GM21529 (cell line): ENCODE measurements around the gene ENOSF1.
"Not testable (repeated sequence)": the region's sequence is repeated elsewhere in the genome, so short reads cannot be mapped to it uniquely, and the experiment has no call there.

Experiments
- ATAC-seq: cut with Tn5 transposase; IDR thresholded peaks from one replicate; pipeline ENCODE4 v1.9.1; 2021; ENCODE audit not compliant: unreplicated experiment

The ENOSF1 gene

GRCh38 chr18:712401-713134 lies at the start of gene ENOSF1:
Gene ENOSF1, minus strand, starts transcription at chr18:712630. Its CDS starts 43 bp downstream, at chr18:712587.
- peak; percentile 82 for ATAC-seq

GRCh38 chr18:759864-760263 lies 47.4 kb upstream of the ENOSF1 start:
- ATAC-seq: not testable (repeated sequence)

- ATAC-seq: no peak
Measured at GRCh38 chr18:755506-755905, 43.1 kb upstream of the ENOSF1 start.

- ATAC-seq: no peak
Measured at GRCh38 chr18:754656-755055, 42.2 kb upstream of the ENOSF1 start.

- no peak for ATAC-seq
Measured at GRCh38 chr18:750456-750855, 38.0 kb upstream of the ENOSF1 start.

GRCh38 chr18:744832-745597 lies 32.6 kb upstream of the ENOSF1 start:
- ATAC-seq: no peak

- peak; percentile 92 for ATAC-seq
Measured at GRCh38 chr18:741931-742512, 29.6 kb upstream of the ENOSF1 start.

GRCh38 chr18:732371-732770 lies 19.9 kb upstream of the ENOSF1 start:
- ATAC-seq: no peak

GRCh38 chr18:731185-731584 lies 18.8 kb upstream of the ENOSF1 start:
- ATAC-seq: no peak

- no peak for ATAC-seq
Measured at GRCh38 chr18:730692-731091, 18.3 kb upstream of the ENOSF1 start.

- not testable (repeated sequence) for ATAC-seq
Measured at GRCh38 chr18:730120-730519, 17.7 kb upstream of the ENOSF1 start.

GRCh38 chr18:725646-726045 lies 13.2 kb upstream of the ENOSF1 start:
- ATAC-seq: no peak

- ATAC-seq: no peak
Measured at GRCh38 chr18:723541-724080, 11.2 kb upstream of the ENOSF1 start.

- no peak for ATAC-seq
Measured at GRCh38 chr18:717003-717402, 4.6 kb upstream of the ENOSF1 start.

GRCh38 chr18:715626-716025 lies 3.2 kb upstream of the ENOSF1 start:
- no peak for ATAC-seq

GRCh38 chr18:713135-713490 lies 683 bp upstream of the ENOSF1 start:
- no peak for ATAC-seq

GRCh38 chr18:711657-712400 lies 601 bp downstream of the ENOSF1 start:
- ATAC-seq: peak; percentile 75

GRCh38 chr18:711310-711656 lies 1.1 kb downstream of the ENOSF1 start:
- ATAC-seq: peak; percentile 13

- no peak for ATAC-seq
Measured at GRCh38 chr18:710418-711300, 1.8 kb downstream of the ENOSF1 start.

- no peak for ATAC-seq
Measured at GRCh38 chr18:709771-710170, 2.7 kb downstream of the ENOSF1 start.
